Activated naive CD4-positive, alpha-beta T cell treated with anti-CD3 and anti-CD28 coated beads for 36 hours (primary cell): ENCODE data around the gene GRIK1. TPM values are rescaled to one million over a fixed set of nuclear protein-coding genes. Genes with fewer than 3 reads are reported as not detected.

Experiments
- CTCF ChIA-PET: fragments of 350-600 bp; sonication (Branson Sonifier 250); formaldehyde crosslinking; loops from one replicate; lab custom pipeline; 2021; ENCODE audit warnings: antibody characterized with exemption; lab: Charles Lee
- DNase-seq: peaks from one replicate; pipeline ENCODE4 v3.0.0-alpha.2; 2020
- H3K27ac Mint-ChIP-seq: one replicate; pipeline ENCODE4 v1.8.0; 2021; ENCODE audit warnings: mild to moderate bottlenecking, mixed read lengths
- H3K27me3 Mint-ChIP-seq: one replicate; pipeline ENCODE4 v1.8.0; 2021; ENCODE audit warnings: low read depth, mixed read lengths
- H3K36me3 Mint-ChIP-seq: one replicate; pipeline ENCODE4 v1.8.0; 2021; ENCODE audit warnings: low read depth, mixed read lengths
- H3K4me1 Mint-ChIP-seq: one replicate; pipeline ENCODE4 v1.8.0; 2021; ENCODE audit warnings: low read depth, mixed read lengths
- H3K4me3 Mint-ChIP-seq: one replicate; pipeline ENCODE4 v1.8.0; 2021; ENCODE audit warnings: mild to moderate bottlenecking, moderate library complexity, mixed read lengths
- H3K9me3 Mint-ChIP-seq: one replicate; pipeline ENCODE4 v1.8.0; 2021; ENCODE audit warnings: mixed read lengths
- intact Hi-C: fragments of 100-400 bp; cut with micrococcal nuclease; formaldehyde crosslinking; loops from one replicate; pipeline ENCODE4 v1.15.1; 2023
- total RNA-seq, 2 experiments: library from RNA; stranded (reverse); gene quantifications; one replicate each; pipeline ENCODE4 v1.2.3, GENCODE V29; 2021

The GRIK1 gene
- total RNA-seq, 2 experiments from 2014 or later: not detected

DNA sequence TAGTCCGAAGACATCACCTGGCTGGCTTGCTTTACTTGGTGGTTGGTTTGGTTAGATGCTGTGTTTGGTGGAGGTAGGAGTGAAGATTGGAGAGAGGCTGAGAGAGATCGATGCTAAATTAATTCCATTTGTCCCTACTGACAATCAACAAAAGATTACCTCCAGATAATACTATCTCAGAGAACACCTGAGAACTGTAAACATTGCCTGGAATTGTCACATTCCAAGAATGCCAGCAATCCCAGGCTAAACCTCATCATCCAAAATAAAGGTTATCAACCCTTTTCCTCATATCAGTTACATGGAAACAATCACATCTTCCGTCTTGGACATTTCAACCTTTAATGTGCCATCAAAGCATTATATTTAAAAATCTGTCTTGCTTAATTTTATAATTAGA lies 141.0 kb downstream of the GRIK1 start:
- no peak for DNase-seq
- peaks cover 14% of the 10 kb centered on the region for H3K27me3 Mint-ChIP-seq
- H3K4me3 Mint-ChIP-seq: no peak overlapping the region
- CTCF ChIA-PET: no interaction called here
- no peaks in the 10 kb centered on the region for H3K9me3 Mint-ChIP-seq
- H3K36me3 Mint-ChIP-seq: no peaks in the 10 kb centered on the region
- H3K27ac Mint-ChIP-seq: no peak overlapping the region
- H3K4me1 Mint-ChIP-seq: no peaks in the 10 kb centered on the region
- intact Hi-C loops: no loop called here

DNA sequence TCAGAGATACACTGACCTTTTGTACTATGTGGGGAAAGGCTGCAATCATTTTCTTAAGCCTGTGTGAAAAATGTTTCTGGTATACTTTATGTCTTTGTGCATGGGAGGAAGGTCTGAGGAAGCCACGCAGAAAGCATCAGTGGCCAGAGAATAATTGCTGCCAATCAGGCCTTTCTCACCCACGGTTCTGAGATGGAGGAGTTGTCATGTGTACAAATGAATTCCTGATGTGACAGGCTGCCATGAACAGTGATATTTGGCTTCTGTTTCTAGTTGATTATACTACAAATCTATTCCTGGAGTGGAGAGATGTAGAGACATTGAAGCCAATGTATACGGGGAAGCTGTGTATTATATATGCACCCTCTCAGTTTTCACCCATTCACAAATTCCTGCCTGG lies 142.6 kb downstream of the GRIK1 start:
- DNase-seq: no peak
- Mint-ChIP-seq H3K4me1 (no peaks in the 10 kb centered on the region), H3K27ac (no peak overlapping the region), H3K36me3 (no peaks in the 10 kb centered on the region), H3K9me3 (no peaks in the 10 kb centered on the region), H3K27me3 (peaks cover 9% of the 10 kb centered on the region), H3K4me3 (no peak overlapping the region)
- CTCF ChIA-PET: no interaction called here
- intact Hi-C loops: no loop called here

DNA sequence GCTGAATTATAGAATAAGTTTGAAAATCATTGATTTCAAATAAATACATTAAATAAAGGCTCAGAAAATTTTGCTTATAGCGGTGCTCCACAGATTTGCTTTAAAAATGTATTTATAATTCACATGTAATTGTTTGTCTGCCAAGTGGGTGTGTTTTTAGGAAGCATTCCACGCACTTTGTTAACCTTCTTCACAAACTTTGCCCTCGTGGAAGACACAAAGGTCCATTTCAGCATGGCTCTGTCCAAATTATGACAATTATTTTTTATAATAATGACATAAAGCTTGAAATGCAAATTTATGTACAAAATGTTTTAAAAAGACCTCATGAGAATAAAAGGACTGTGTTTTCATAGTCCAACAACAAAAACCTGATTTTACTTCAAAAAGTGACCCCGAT lies 146.1 kb downstream of the GRIK1 start:
- intact Hi-C loops: no loop called here
- H3K9me3 Mint-ChIP-seq: no peaks in the 10 kb centered on the region
- CTCF ChIA-PET: interaction anchor here (0.7 kb wide), 1 partner anchor 15 kb away, joined by 3 read pairs; no protein-coding TSS in a partner anchor
- H3K4me3 Mint-ChIP-seq: no peak overlapping the region
- no peak overlapping the region for H3K27ac Mint-ChIP-seq
- DNase-seq: no peak
- no peaks in the 10 kb centered on the region for H3K36me3 Mint-ChIP-seq
- peaks cover 6% of the 10 kb centered on the region for H3K27me3 Mint-ChIP-seq
- no peaks in the 10 kb centered on the region for H3K4me1 Mint-ChIP-seq

DNA sequence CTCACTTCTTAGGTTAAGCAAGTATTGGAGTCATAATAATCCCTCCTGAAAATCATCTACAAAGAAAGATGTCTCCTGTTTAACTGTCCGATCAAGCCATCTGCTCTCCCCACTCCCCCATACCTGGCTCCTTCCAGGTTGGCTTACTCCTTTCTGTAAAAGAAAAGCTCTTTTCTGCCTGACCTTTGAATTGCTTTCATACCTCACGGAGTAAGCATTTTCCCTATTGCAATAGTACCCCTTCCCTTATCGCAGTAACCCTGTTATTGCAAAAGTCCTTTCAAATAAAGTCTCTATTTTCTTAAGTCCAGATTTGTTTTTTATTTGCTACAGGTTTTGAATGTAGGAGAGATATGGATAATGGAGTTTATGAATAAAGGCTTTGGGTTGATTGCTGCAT lies 150.4 kb downstream of the GRIK1 start:
- no peak overlapping the region for H3K4me3 Mint-ChIP-seq
- CTCF ChIA-PET: interaction anchor here (0.6 kb wide), 1 partner anchor 167 kb away, joined by 5 read pairs; no protein-coding TSS in a partner anchor
- no peaks in the 10 kb centered on the region for H3K9me3 Mint-ChIP-seq
- H3K4me1 Mint-ChIP-seq: no peaks in the 10 kb centered on the region
- no peak overlapping the region for H3K27ac Mint-ChIP-seq
- peaks cover 9% of the 10 kb centered on the region for H3K27me3 Mint-ChIP-seq
- no peaks in the 10 kb centered on the region for H3K36me3 Mint-ChIP-seq
- intact Hi-C loops: no loop called here
- DNase-seq: no peak

DNA sequence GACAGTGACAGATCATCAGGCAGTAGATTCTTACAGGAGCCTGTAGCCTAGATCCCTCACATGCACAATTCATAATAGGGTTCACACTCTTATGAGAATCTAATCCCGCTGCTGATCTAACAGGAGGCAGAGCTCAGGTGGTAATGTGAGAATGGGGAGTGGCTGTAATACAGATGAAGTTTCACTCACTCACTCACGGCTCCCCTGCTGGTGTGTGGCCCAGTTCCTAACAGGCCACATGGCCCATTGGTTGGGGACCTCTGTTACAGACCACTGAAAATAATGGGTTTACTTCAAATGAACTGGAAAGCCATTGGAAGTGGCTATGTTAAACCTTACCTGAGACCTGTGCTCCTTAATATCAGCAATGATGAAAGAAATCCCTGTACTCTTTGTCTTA lies 151.0 kb downstream of the GRIK1 start:
- Mint-ChIP-seq H3K36me3 (no peaks in the 10 kb centered on the region), H3K27ac (no peak overlapping the region), H3K4me1 (no peaks in the 10 kb centered on the region), H3K27me3 (peaks cover 9% of the 10 kb centered on the region), H3K9me3 (no peaks in the 10 kb centered on the region), H3K4me3 (no peak overlapping the region)
- intact Hi-C loops: no loop called here
- no peak for DNase-seq
- CTCF ChIA-PET: no interaction called here

DNA sequence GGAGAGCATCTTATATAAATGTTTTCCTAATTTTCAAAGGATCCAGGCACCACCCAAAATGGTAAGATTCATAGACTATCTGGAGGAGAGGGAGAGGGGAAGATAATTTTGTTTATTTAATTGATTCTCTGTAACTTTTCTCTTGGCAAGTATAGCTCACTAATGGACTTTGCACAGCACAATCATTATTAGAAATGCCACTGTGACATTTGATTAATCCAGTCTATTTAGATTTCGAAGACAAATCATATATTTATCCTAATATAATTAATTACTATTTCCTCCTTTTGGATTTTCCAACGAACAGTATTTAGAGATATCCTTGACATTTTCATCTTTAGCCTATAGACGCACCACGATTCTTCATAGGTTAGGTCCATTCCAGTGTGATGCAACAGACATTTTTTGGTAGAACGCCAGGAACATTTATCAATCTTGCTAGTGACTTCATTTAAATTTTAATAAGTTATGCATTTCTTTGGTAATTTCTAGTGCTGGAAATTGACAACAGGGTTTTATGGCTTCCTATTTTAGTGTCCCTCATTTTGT lies 152.4 kb downstream of the GRIK1 start:
- CTCF ChIA-PET: no interaction called here
- no peak for DNase-seq
- Mint-ChIP-seq H3K9me3 (no peaks in the 10 kb centered on the region), H3K27ac (no peak overlapping the region), H3K4me3 (no peak overlapping the region), H3K27me3 (peaks cover 9% of the 10 kb centered on the region), H3K4me1 (no peaks in the 10 kb centered on the region), H3K36me3 (no peaks in the 10 kb centered on the region)
- intact Hi-C loops: no loop called here

DNA sequence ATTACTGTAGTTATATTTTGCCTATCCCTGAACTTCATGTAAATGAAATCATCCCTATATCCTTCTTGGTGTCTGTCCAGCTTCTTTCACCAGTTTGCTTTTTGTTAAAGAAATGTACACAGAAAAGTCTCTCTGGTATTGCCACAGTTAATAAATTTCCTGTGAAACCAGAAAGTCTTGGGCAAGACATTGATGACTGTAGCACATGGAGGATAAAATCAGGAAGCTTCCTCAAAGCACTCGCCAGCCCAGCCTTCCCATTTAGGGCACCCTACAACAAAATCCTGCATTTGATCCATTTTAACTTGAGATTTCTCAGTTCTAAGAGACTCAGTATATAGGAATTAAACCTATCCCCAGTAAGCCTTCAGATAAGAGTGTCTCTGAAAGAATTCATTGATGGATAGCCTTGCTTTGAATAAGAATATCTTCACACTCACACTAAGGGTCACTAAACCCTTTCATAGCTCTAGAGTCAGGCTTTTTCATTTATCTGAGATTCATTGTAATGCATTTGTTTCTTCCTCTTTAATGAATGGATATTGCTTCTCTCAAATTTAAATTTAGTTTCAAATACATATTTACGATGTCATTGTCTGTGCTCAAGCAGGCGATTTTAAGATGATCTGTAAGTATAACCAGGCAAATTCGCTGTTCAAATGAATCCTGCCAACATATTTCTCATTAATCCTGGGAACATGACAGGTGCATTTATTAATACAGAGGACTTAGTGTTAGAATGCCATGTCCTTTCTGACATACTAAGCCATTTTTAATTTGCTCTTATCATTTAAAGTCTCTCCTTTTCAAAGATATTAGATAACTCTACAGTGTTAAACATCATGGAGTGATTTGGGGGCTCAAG lies 153.1 kb downstream of the GRIK1 start:
- intact Hi-C loops: no loop called here
- DNase-seq: no peak
- CTCF ChIA-PET: no interaction called here

DNA sequence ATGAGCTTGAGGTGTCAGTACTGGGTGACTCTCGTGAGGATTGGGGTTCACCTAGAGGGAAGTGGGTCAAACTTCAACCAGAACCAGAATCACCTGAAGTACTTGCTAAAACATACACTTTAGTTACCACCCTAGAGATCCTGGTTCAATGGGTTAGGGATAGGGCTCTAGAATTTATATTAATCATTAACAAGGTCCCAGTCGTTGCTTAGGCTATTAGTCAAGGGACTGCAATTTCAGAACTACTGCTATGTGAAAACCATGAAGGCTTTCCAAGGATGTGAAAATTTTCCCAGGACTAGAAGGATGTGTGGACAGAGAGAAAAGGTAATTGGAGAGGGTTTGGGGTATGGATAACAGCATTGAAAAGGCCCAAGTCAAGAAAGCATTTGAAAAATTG lies 162.6 kb downstream of the GRIK1 start:
- CTCF ChIA-PET: no interaction called here
- intact Hi-C loops: no loop called here

More for the DNA sequence above, 153.1 kb downstream of the GRIK1 start:
- H3K36me3 Mint-ChIP-seq: no peaks in the 10 kb centered on the region
- H3K4me3 Mint-ChIP-seq: no peak overlapping the region
- no peak overlapping the region for H3K27ac Mint-ChIP-seq
- H3K9me3 Mint-ChIP-seq: no peaks in the 10 kb centered on the region
- peaks cover 9% of the 10 kb centered on the region for H3K27me3 Mint-ChIP-seq
- H3K4me1 Mint-ChIP-seq: no peaks in the 10 kb centered on the region

DNA sequence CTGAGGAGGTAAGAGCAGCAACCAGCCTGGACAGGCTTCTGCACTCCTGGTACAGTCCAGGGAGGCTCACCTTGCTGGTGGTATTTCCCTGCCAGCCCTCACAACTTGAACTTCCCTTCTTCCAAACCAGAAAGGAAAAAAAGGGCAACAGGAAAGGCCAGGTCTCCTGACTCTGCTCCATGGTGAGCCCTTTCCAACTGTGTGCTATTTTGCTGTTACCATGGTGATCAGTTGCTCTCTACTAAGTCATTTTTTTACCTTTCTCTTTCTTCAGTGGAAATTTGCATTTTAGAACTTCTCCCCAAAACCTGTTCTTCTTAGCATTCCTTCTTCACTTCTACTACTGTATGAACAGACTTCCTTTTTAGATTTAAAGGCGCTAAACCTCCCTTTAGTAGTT lies 164.3 kb downstream of the GRIK1 start:
- DNase-seq: no peak
- peaks cover 1% of the 10 kb centered on the region for H3K27me3 Mint-ChIP-seq
- no peaks in the 10 kb centered on the region for H3K4me1 Mint-ChIP-seq
- CTCF ChIA-PET: no interaction called here
- no peaks in the 10 kb centered on the region for H3K36me3 Mint-ChIP-seq
- H3K4me3 Mint-ChIP-seq: no peak overlapping the region
- intact Hi-C loops: no loop called here
- no peaks in the 10 kb centered on the region for H3K9me3 Mint-ChIP-seq
- H3K27ac Mint-ChIP-seq: no peak overlapping the region

More for the DNA sequence above, 162.6 kb downstream of the GRIK1 start:
- no peaks in the 10 kb centered on the region for H3K36me3 Mint-ChIP-seq
- H3K27ac Mint-ChIP-seq: no peak overlapping the region
- no peak for DNase-seq
- no peaks in the 10 kb centered on the region for H3K4me1 Mint-ChIP-seq
- H3K9me3 Mint-ChIP-seq: no peaks in the 10 kb centered on the region
- H3K27me3 Mint-ChIP-seq: peaks cover 1% of the 10 kb centered on the region
- no peak overlapping the region for H3K4me3 Mint-ChIP-seq

DNA sequence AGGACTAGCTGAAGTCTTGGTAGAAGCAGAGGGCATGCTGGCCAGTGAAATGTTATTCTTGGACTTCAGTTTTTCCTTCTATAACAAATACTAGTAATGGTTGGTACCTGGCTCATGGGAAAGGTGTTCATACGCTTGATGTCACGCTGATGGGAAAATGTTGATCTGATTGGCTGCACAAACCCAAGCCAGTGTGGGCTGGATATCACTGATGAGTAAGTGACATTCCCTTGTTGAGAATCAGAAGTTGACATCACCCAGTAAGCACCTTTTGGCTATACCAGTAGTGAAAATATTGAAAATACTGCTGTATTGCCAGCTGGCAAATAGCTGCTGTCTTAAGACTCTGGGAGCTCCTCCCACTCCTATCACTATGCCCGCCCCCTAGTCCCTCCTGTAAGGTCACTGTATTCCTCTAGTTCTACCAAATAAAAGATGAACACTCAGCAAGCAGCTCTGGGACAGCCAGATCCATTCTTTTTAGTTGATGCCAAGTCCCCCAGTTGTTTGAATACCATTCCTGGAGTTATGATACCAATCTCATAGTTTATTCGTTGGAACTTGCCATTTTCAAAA lies 168.2 kb downstream of the GRIK1 start:
- Mint-ChIP-seq H3K27ac (no peak overlapping the region), H3K36me3 (no peaks in the 10 kb centered on the region), H3K4me1 (no peaks in the 10 kb centered on the region), H3K4me3 (no peak overlapping the region), H3K27me3 (peaks cover 5% of the 10 kb centered on the region), H3K9me3 (no peaks in the 10 kb centered on the region)
- CTCF ChIA-PET: no interaction called here
- no peak for DNase-seq
- intact Hi-C loops: no loop called here

DNA sequence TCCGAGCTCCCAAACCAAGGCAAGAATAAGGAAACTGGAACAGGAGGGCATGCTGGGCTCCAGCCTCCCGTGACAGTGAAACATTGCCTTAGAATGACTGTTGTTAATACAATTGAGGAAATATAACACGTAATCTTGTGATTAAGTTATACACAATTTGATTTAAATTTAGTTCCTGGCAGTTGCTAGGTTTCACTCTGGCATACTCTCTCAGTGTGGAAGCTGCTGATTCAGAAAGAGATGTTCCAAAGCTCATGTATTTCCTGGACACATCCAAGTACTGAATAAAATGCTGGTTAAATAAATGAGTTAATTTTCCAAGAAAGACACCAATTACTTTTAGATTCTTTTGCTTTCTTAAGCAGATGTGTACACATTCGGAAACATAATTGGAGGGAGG lies 176.1 kb downstream of the GRIK1 start:
- Mint-ChIP-seq H3K36me3 (no peaks in the 10 kb centered on the region), H3K27ac (no peak overlapping the region), H3K4me1 (no peaks in the 10 kb centered on the region), H3K27me3 (peaks cover 5% of the 10 kb centered on the region), H3K9me3 (no peaks in the 10 kb centered on the region), H3K4me3 (no peak overlapping the region)
- CTCF ChIA-PET: no interaction called here
- intact Hi-C loops: no loop called here
- DNase-seq: no peak

DNA sequence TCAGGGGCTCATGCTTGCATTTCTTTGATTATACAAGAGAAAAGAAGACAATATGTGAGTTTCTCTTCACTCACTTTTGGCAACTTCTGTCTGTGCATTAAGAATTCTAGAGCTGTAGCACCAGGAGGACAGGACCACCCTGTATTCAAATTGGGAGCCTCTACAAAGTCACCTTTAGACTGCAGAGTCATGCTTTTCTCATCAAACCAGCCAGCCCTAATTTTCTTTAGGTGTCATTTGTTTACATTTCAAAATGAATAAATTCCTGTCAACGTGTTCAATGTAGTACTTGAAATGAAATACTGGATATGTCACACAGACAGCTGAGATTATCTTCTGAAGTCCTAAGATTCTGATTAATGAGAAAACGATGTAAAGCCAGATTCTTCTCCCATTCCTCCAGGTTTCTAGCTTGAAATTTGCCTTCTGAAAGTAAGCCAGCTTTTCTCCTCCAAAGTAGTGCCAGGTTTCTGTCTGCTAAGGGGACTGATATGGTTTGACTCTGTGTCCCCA lies 177.2 kb downstream of the GRIK1 start:
- no peaks in the 10 kb centered on the region for H3K4me1 Mint-ChIP-seq
- CTCF ChIA-PET: no interaction called here
- H3K27me3 Mint-ChIP-seq: peaks cover 5% of the 10 kb centered on the region
- no peak overlapping the region for H3K4me3 Mint-ChIP-seq
- H3K27ac Mint-ChIP-seq: no peak overlapping the region
- no peaks in the 10 kb centered on the region for H3K9me3 Mint-ChIP-seq
- intact Hi-C loops: no loop called here
- no peaks in the 10 kb centered on the region for H3K36me3 Mint-ChIP-seq
- no peak for DNase-seq
